AG08395 (cell line): ENCODE measurements around the gene RBFOX2.
"Not testable (repeated sequence)": the region's sequence is repeated elsewhere in the genome, so short reads cannot be mapped to it uniquely, and the experiment has no call there.

ENCODE experiments used
- DNase-seq: peaks from one replicate; pipeline ENCODE4 v3.0.0; 2012; ENCODE audit warnings: mixed read lengths, low spot score

Gene RBFOX2

DNA sequence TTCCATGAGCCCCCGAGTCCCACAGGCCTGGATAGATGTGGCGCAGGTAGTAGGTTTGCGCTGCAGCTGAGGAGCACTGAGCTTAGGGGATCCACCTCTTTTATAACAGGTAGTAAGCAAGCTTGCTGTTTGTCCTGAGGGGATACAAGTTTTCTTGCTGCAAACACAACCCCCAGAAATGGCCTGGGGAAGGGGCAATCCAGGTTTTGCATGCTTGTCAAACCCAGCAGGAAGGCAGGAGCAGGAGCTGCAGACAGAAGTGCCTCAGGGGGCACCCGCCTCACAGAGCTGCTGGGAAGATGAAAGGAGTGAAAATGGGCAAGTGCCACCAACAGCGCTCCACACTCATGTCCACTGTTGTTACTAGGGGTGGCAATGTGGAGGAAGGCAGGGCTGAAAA lies 292.5 kb downstream of the RBFOX2 start:
- DNase-seq = no peak

GRCh38 chr22:35735542-35735941 lies 293.1 kb downstream of the RBFOX2 start:
- DNase-seq = no peak

GRCh38 chr22:35734517-35734827 lies 294.2 kb downstream of the RBFOX2 start:
- no peak for DNase-seq

DNA sequence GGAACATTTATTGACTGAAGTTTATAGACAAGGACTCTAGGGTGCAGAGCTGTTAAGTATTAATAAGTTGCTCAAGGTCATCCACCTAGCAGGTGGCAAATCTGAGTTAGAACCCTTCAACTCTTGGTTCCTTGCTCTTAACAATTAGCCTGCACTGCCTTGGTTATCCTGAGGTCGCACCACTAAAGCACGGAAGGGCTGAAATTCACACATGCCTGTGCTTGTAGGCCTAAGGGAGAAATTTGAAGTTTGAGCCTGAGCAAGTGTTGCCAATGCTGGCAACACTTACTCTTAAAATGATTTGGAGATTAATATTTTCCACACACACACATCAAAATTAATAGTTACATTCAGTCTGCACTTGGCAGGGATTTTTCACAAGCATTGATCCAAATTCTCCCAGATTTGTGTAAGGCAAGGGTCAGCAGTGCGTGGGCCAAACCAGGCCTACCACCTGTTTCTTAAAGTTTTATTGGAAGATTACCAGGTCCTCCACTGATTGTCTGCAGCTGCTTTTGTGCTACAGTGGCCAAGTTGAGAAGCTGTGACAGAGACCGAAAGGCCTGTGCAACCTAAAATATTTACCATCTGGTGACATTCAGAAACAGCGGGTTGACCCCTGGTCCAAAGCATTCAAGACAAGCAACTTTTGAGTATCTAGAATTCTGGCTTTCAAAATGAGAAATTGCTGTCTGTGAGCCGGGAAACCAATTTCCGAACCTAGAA lies 294.7 kb downstream of the RBFOX2 start:
- DNase-seq = no peak

- no peak for DNase-seq
These were observed 295.6 kb downstream of the RBFOX2 start for GRCh38 chr22:35733036-35733435.

DNA sequence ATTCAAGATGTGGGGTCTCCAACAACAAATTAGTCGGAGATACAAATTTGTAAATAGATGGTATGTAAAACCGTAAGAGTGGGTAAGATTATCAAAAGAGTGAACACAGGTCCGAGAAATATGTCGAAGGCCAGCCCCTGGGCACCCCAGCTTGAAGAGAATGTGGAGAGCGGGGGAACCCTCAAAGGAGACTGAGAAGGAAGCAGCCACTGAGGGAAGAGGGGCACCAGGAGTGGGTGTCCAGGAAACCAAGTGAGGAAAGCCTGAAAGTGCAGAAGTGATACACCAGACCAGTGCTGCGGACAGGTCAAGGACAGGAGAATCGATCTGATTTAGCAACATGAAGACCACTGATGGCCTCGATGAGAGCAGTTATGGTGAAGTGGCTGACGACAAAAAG lies 296.5 kb downstream of the RBFOX2 start:
- no peak for DNase-seq

DNA sequence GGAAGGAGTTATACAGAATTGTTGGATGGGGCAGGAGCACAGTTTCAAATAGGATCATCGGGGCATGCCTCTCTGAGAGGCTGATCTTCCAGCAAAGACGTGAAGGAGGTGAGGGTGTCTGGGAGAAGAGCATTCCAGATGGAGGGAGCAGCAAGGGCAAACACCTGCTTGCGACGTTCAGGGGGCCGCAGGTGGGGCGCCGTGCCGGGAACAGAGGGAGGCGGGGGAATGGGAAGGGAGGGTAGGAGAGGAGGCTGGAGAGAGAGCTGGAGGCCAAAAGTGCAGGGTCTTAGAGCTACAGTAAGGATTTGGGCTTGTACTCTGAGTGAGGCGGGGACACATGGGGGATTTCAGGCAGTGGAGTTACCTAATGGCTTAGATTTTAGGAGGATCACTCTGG lies 297.3 kb downstream of the RBFOX2 start:
- no peak for DNase-seq

DNA sequence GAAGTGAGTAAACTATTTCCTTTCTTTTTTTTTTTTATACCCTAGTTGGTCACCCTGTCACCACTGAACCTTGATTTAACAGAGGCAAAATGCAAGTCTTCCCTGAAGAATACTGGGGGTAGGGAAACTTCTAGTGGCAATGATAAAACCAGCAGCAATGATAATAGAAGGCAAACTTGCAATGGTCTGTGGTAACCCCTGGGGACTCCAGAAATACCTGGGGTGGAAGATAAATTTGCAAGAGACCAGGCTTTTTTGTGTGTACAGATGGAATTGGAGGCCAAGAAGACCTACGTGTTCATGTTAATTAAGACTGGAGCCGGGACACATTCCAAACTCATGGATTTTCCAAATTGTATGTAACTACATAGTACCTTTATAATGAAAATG lies 299.3 kb downstream of the RBFOX2 start:
- DNase-seq = no peak

DNA sequence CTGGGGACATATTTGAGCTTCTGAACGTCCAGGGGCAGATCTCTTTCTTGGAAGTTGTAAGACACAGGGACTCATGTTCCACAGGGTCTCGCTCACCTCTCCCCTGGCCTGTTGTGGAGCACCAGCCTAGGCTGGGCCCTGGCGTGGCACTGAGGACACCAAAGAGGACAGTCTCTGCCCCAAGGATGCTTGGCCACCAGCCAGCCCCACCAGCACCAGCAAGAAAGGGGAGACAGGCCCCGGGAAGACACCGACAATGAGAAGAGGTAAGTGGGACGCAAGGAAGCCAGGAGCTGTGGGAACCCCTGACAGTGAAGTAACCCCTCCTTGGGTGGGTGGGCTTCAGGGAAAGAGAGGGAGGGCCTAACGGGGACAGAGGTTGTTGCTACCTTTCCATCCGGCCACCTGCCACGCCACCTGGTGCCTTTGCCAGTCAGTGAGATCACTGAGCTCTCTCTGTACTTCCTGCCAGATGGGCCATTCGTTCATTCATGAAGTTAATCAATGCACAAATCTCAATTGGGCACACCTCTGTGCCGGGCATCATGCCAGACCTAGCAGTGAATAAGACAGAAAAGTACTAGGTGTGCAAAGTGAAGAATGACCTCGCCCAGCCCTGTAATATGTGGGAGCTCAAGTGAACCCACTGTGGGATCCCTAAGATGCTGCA lies 299.9 kb downstream of the RBFOX2 start:
- DNase-seq = no peak

DNA sequence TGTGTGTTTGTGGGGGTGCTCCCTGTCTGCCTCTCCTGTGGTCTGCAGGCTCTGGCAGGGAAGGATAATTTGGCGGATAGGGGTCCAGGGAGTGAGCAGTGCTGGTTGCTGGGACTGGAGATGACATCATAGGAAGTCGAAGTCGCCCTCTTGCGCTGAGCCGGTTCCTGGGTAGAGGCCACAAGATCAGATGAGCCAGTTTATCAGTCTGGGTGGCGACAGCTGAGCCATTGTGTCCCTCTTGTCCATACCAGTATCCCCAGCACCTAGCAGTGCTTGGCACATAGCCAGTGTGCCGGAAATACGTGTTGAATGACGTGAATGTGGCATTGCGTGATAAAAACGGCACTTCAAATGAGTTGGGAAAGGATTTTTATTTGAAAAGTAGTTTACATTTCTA lies 301.2 kb downstream of the RBFOX2 start:
- no peak for DNase-seq

DNA sequence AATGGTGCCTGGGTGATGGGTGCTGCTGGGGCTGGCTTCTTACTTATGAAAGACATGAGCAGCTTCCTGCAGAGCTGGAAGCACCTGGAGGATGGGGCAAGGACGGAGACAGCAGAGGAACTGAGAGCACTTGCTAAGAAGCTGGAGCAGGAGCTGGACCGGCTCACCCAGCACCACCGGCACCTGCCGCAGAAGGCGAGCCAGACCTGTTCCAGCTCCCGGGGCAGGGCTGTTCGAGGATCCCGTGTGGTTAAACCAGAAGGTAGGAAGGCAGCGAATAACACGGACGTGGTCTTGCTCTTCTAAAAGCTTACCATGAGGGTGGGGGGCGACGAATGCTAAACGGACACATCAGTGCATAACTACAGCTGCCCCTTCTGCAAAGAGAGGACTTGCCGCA lies 301.7 kb downstream of the RBFOX2 start:
- DNase-seq = no peak

DNA sequence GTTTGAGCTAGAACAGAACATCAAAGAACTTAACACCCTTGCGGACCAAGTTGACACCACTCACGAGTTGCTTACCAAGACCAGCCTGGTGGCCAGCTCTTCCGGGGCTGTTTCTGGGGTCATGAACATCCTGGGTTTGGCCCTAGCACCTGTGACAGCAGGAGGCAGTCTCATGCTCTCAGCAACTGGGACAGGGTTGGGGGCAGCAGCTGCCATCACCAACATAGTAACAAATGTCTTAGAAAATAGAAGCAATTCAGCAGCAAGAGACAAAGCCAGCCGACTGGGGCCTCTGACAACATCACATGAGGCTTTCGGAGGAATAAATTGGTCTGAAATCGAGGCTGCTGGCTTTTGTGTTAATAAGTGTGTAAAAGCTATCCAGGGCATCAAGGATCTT lies 302.2 kb downstream of the RBFOX2 start:
- DNase-seq = no peak

GRCh38 chr22:35725521-35725920 lies 303.1 kb downstream of the RBFOX2 start:
- DNase-seq = no peak

DNA sequence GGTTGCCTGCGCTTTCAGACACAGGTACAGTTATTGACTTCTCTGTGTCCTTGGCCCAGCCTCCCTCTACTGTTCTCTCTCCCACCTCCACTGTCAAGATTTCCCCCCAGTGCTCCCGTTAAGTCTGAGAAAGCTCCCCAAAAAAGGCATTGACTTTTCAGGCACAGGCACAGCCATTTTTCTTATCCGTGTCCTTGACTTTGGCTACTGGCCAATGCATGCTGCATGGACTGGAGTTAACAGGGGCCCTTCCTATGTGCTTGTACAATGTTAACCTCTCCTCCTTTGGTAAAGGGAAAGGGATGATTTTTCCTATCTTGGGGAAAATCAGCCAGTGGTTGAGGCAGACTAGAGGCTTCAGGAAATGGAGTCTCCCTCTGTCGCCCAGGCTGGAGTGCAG lies 306.7 kb downstream of the RBFOX2 start:
- DNase-seq = no peak

DNA sequence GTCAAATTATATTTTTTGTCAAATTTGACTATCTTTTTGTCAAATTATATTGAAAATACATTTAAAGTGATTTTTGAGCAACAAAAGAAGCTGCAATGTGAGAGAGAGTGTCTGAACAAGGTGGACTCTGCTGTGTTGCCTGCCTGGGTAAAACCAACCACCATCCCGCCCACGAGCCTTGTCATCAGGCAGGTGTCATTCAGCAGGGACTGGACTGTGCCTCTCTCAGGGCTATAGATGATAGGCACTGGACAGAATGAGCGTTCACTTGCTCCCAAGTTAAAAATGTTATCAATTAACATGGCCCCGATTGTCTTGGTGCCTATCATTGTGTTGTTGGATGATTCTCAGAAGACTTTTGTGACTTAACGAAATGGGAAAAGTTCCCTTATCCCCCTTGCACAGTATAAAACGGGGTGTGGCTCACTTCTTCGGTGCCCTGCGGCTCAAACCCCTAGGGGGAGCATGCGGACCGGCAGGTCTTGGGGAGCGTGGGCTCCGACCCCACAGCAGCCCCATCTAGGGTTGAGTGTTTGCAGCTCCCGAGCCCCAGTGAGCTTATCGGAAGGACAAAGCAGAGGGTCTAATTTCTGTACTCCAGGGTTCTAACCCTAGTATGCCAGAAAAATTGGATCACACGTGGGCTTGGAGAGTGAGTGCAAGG lies 309.3 kb downstream of the RBFOX2 start:
- DNase-seq = no peak

GRCh38 chr22:35717572-35717971 lies 311.1 kb downstream of the RBFOX2 start, which contains the start of gene APOL5:
TSS of gene APOL5 (plus strand) at chr22:35717872. CDS start at chr22:35717872, 0 bp downstream.
- DNase-seq = no peak

DNA sequence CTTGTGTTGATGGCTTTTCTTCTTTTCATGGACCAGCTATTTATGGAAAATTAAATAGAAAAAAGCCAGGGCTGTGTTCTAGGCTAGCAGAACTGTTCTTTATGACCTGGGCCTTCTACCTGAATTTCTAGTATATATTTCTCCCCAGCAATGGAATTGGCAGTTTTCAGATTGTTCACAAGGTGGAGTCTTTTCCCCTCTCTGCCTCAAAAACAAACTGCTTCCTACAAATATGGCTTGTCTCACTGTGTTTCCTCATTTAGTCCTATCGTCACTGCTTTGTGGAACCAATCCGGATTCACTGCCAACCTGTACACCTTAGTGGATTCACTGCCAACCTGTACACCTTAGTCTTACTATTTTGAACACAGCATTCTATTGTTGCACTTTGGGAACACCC lies 316.0 kb downstream of the RBFOX2 start:
- DNase-seq = no peak

GRCh38 chr22:35711336-35711735 lies 317.3 kb downstream of the RBFOX2 start:
- no peak for DNase-seq

- DNase-seq = no peak
These were observed 319.7 kb downstream of the RBFOX2 start for GRCh38 chr22:35708917-35709316.

DNA sequence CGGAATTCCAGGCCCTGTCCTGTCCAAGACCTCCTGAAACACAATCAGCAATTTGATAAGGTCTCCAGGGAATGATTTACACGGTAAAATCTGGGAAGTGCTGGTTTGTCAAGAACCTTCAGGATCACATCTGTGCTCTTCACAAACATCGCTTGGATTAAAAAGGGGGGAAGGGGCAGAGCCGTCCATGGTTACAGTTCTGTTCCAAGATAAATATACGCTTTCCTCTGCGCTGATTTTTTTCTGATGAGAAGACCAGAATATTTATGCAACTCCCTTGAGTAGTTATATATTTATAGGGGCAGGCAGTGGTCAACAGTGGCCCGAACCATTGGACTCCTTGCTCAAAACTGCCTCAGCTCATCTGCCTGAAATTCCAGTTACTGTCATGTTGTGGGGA lies 320.2 kb downstream of the RBFOX2 start:
- DNase-seq = no peak

DNA sequence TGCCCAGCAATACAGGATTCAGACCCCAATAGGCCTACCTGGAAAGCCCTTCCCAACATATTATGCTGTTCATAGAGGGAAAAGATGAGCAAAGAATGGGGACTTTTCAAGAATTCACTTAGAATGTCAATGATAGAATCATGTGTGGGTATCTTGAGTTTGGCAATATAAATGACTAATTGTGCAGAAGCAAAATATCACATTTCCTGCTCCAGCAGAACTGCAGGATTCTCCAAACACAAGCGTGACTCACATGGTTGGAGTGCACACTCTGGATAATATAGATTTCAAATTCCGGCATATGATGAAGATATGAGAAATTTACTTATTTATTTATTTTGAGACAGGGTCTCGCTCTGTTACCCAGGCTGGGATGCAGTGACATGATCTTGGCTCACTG lies 323.5 kb downstream of the RBFOX2 start:
- peak; percentile 70 for DNase-seq

GRCh38 chr22:35703861-35704584 lies 324.6 kb downstream of the RBFOX2 start:
- DNase-seq = no peak

DNA sequence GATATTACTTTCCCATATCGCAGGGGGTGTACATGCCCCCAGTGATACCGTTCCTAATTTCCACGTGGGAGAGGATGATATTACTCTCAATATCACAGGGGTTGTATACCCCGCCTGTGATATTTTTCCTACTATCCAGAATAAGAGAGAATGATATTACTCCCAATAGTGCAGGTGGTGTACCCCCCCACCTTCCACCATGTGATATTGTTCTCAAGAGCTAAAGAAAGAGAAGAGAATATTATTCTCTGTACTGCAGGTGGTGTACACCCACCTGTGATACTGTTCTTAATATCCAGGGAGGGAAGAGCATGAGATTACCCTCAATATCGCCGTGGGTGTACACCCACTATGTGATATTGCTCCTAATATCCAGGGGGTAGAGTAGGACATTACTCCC lies 328.8 kb downstream of the RBFOX2 start:
- DNase-seq = not testable (repeated sequence)
